BE2C (cell line): ENCODE data around the gene KCTD11.
A peak's percentile ranks its signal among the peaks of the same experiment; 100 is the strongest.

Experiments used
- DNase-seq: peaks from one replicate; pipeline ENCODE4 v3.0.0-alpha.2; 2020
- H3K27me3 ChIP-seq: fragments of 250-450 bp; sonication (Bioruptor Pico); 2 replicates; pipeline ENCODE4 v1.5.1; 2020; ENCODE audit warnings: mild to moderate bottlenecking
- H3K36me3 ChIP-seq: fragments of 250-450 bp; sonication (Bioruptor Pico); 2 replicates; pipeline ENCODE4 v1.5.1; 2020; ENCODE audit warnings: mild to moderate bottlenecking
- H3K4me1 ChIP-seq: fragments of 250-450 bp; sonication (Bioruptor Pico); 2 replicates; pipeline ENCODE4 v1.5.1; 2020
- H3K4me3 ChIP-seq: 2 replicates; pipeline ENCODE4 v1.5.1; 2011; ENCODE audit warnings: low read depth, low read length
- H3K9me3 ChIP-seq: fragments of 250-450 bp; sonication (Bioruptor Pico); 2 replicates; pipeline ENCODE4 v1.5.1; 2020
- CTCF ChIP-seq: IDR thresholded peaks from 2 replicates; pipeline ENCODE4 v1.5.1; 2012; ENCODE audit warnings: mild to moderate bottlenecking, low read depth, low read length

KCTD11 gene

DNA sequence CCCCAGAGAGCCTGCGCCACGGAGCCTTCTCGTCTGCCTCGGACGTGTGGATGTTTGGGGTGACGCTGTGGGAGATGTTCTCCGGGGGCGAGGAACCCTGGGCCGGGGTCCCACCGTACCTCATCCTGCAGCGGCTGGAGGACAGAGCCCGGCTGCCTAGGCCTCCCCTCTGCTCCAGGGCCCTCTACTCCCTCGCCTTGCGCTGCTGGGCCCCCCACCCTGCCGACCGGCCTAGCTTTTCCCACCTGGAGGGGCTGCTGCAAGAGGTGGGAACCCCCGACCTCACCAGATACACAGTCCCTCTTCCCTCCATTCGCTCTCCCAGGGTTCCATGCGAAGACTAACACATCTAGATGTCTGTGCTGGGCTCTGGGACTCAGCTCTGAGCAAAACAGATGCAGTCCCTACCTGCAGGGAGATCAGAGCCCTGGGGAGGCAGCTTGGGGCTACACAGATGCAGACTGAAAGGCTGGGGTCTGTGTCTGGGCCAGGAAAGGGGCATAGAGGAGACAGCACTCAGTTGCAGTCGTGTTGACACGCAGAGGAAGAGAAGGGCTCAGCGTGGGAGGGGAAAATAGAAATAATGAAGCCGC is 32.6 kb downstream of the KCTD11 start:
- H3K36me3 ChIP-seq: no peaks in the 10 kb centered on the region
- peak overlapping the region; percentile 45 for H3K4me3 ChIP-seq
- H3K4me1 ChIP-seq: no peaks in the 10 kb centered on the region
- DNase-seq: no peak
- H3K27me3 ChIP-seq: 0 out of 2 replicates have a peak, but pooled peaks cover 3% of the 10 kb centered on the region
- H3K9me3 ChIP-seq: no peaks in the 10 kb centered on the region
- TF ChIP-seq CTCF: no peak

DNA sequence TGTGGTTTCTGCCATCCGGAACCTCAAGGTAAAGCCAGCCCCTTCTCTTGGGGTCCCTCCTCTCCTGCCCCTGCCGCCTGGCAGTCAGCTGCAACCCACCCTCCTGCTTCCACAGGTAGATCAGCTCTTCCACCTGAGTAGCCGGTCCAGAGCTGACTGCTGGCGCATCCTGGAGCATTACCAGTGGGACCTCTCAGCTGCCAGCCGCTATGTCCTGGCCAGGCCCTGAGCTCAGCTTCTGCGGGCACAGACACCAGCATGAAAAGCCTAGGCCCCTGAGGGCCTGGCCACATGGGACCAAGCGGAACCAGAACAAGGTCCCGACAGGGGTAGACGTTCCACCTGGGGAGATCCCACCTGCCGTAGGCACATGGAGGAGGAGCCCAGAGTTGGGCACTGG is 36.9 kb downstream of the KCTD11 start:
- no peak for TF ChIP-seq CTCF
- H3K27me3 ChIP-seq: no peaks in the 10 kb centered on the region
- no peak overlapping the region for H3K4me3 ChIP-seq
- H3K36me3 ChIP-seq: no peaks in the 10 kb centered on the region
- DNase-seq: no peak
- H3K4me1 ChIP-seq: no peaks in the 10 kb centered on the region
- no peaks in the 10 kb centered on the region for H3K9me3 ChIP-seq

- Histone ChIP-seq H3K36me3 (no peaks in the 10 kb centered on the region), H3K4me1 (no peaks in the 10 kb centered on the region), H3K9me3 (no peaks in the 10 kb centered on the region), H3K4me3 (no peak overlapping the region), H3K27me3 (no peaks in the 10 kb centered on the region)
- DNase-seq: no peak
- no peak for TF ChIP-seq CTCF
Observed at GRCh38 chr17:7389924-7390910, 38.3 kb downstream of the KCTD11 start.

DNA sequence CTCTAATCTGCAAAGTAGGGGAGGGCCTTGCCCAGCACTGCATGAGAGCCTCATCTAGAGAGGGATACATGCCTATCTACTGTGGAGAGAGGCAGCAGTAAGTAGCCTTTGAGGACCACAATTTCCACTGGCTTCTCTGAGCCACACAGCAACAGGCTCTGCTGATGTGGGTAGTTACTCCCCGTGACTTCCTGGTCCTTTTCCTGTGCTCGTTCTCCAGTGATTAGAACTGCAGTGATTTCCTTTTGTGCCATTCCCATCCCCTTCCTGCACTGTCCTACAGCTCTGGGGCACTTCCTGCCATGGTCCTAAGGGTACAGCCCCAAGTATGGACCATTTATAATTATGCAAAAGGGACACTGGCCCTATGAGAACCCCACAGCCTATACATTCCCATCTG is 39.3 kb downstream of the KCTD11 start:
- TF ChIP-seq CTCF: no peak
- Histone ChIP-seq H3K4me1 (no peaks in the 10 kb centered on the region), H3K4me3 (no peak overlapping the region), H3K9me3 (no peaks in the 10 kb centered on the region), H3K27me3 (no peaks in the 10 kb centered on the region), H3K36me3 (no peaks in the 10 kb centered on the region)
- no peak for DNase-seq

DNA sequence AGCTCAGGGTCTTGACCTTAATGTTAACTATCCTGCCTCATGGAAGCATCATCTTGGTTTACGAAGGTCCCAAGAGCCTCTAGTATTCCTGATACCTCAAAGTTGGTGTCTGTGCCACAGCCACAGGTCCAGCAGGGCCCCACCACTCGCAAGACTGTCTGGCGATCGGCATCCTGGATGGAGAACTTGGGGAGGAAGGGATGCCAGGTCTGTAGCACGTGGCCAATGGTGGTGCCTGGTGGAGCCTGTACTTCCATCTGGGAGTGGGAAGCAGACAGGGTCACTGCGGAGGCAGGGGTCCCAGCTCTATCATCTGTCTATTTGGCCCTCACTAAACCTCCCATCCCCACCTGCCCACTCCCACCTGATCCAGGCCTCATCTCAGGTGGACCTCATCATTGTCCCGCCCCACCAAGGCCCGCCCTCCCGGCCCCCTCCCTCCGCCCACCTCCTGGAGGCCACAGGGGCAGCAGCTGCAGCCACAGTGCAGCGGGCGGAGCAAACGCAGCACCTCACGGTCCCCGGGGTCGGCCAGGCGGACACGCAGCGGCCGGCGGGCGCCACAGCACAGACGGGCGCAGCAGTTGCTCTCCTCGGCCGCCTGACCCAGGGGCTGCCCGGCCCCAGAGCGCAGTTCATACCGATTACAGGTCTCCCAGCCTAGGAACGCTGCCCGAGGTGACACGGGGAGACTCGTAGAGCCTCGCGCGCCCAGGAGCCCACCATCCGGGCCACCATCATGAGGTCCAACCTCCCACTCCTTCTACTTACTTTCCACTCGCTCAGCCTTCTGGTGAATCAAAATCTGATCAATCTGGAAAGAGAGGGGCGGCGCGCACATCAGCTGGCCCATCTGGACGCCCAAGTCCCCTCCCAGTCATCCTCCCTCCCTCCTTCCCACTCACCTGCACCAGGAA is 41.0 kb downstream of the KCTD11 start:
- Histone ChIP-seq H3K27me3 (no peaks in the 10 kb centered on the region), H3K4me1 (no peaks in the 10 kb centered on the region), H3K4me3 (no peak overlapping the region), H3K9me3 (no peaks in the 10 kb centered on the region), H3K36me3 (no peaks in the 10 kb centered on the region)
- no peak for TF ChIP-seq CTCF
- no peak for DNase-seq
